ENCODE data around the gene TEX29. TPM values are rescaled to one million over a fixed set of nuclear protein-coding genes. Genes with fewer than 3 reads are reported as not detected.

Gene TEX29
- total and polyA plus RNA-seq, 7 donors: 0.79 to 2.1 (median 1.5) TPM; not detected in 4

- Histone ChIP-seq H3K36me3 (peaks cover 0 to 78% (median 16%) of the 10 kb centered on the region in 4 donors), H3K4me1 (peaks cover 0 to 12% (median 6%) of the 10 kb centered on the region in 4 donors), H3K4me3 (no peak overlapping the region), H3K27me3 (no peaks in the 10 kb centered on the region), H3K9me3 (no peaks in the 10 kb centered on the region), H3K27ac (no peak overlapping the region)
- DNase-seq: no peak
- WGBS, 2 donors: 90 to 94% methylated on average over 5 of the region's 5 CpGs
- intact Hi-C loops (cut with DNase I): no loop called here
- no peak for TF ChIP-seq POLR2AphosphoS5 (IDR thresholded peaks at IDR 0.05)
- no peak for TF ChIP-seq POLR2A (IDR thresholded peaks at IDR 0.05)
- TF ChIP-seq, protein P1, sequence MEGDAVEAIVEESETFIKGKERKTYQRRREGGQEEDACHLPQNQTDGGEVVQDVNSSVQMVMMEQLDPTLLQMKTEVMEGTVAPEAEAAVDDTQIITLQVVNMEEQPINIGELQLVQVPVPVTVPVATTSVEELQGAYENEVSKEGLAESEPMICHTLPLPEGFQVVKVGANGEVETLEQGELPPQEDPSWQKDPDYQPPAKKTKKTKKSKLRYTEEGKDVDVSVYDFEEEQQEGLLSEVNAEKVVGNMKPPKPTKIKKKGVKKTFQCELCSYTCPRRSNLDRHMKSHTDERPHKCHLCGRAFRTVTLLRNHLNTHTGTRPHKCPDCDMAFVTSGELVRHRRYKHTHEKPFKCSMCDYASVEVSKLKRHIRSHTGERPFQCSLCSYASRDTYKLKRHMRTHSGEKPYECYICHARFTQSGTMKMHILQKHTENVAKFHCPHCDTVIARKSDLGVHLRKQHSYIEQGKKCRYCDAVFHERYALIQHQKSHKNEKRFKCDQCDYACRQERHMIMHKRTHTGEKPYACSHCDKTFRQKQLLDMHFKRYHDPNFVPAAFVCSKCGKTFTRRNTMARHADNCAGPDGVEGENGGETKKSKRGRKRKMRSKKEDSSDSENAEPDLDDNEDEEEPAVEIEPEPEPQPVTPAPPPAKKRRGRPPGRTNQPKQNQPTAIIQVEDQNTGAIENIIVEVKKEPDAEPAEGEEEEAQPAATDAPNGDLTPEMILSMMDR (IDR thresholded peaks at IDR 0.05): no peak
- TF ChIP-seq EP300 (IDR thresholded peaks at IDR 0.05): no peak
These were observed 44.3 kb upstream of the TEX29 start for GRCh38 chr13:111275995-111276618.

- Histone ChIP-seq H3K27ac (no peak overlapping the region), H3K4me3 (no peak overlapping the region), H3K9me3 (no peaks in the 10 kb centered on the region), H3K27me3 (no peaks in the 10 kb centered on the region), H3K36me3 (peaks cover 2 to 73% (median 19%) of the 10 kb centered on the region in 4 donors), H3K4me1 (peaks cover 0 to 31% (median 26%) of the 10 kb centered on the region in 4 donors)
- TF ChIP-seq EP300 (IDR thresholded peaks at IDR 0.05) (no peak), POLR2A (IDR thresholded peaks at IDR 0.05) (no peak)
- TF ChIP-seq, protein P1 (IDR thresholded peaks at IDR 0.05): no peak
- intact Hi-C loops (cut with DNase I): no loop called here
- WGBS, 2 donors: 91 to 97% methylated on average over 10 of the region's 10 CpGs
- DNase-seq: no peak
These were observed 42.2 kb upstream of the TEX29 start for GRCh38 chr13:111278258-111278657.

- TF ChIP-seq EP300 (IDR thresholded peaks at IDR 0.05) (no peak), POLR2A (IDR thresholded peaks at IDR 0.05) (no peak), POLR2AphosphoS5 (IDR thresholded peaks at IDR 0.05) (no peak)
- TF ChIP-seq, protein P1 (IDR thresholded peaks at IDR 0.05): no peak
These were observed 41.4 kb upstream of the TEX29 start for GRCh38 chr13:111278743-111279652.

DNA sequence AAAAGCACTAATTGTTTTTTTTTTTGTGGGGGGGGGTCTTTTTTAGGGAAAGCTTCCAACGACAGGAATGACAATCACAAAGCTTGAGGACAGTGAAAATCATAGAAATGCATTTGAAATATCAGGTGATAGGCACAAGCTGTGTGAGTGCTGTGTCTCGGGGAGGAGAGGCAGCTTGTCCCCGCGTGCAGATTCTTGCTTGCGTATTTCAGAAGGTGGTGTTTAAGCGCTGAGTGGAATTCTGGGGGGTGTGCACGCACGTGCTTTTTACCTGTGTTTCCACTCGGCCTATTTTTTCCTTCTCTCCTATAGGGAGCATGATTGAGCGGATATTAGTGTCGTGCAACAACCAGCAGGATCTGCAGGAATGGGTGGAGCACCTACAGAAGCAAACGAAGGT is 40.2 kb upstream of the TEX29 start:
- no peaks in the 10 kb centered on the region for H3K27me3 ChIP-seq
- peaks cover 6 to 71% (median 24%) of the 10 kb centered on the region in 4 donors for H3K36me3 ChIP-seq

More at GRCh38 chr13:111278743-111279652, 41.4 kb upstream of the TEX29 start:
- Histone ChIP-seq H3K27me3 (no peaks in the 10 kb centered on the region), H3K36me3 (peaks cover 6 to 72% (median 23%) of the 10 kb centered on the region in 4 donors), H3K4me3 (no peak overlapping the region), H3K9me3 (no peaks in the 10 kb centered on the region), H3K4me1 (peaks cover 0 to 38% (median 29%) of the 10 kb centered on the region in 4 donors), H3K27ac (no peak overlapping the region)
- no peak for DNase-seq
- intact Hi-C loops (cut with DNase I): no loop called here
- WGBS, 2 donors: 91 to 93% methylated on average over 17 of the region's 17 CpGs

More for the DNA sequence above, 40.2 kb upstream of the TEX29 start:
- Histone ChIP-seq H3K27ac (peak overlapping the region in 2 of 4 donors; percentile 81 to 88), H3K4me3 (no peak overlapping the region), H3K9me3 (no peaks in the 10 kb centered on the region), H3K4me1 (peaks cover 0 to 47% (median 33%) of the 10 kb centered on the region in 4 donors)
- DNase-seq: no peak
- intact Hi-C loops (cut with DNase I): loop anchor here (5.0 kb wide), 1 partner anchor 58 kb away; no protein-coding TSS in a partner anchor
- TF ChIP-seq POLR2A (IDR thresholded peaks at IDR 0.05) (no peak), POLR2AphosphoS5 (IDR thresholded peaks at IDR 0.05) (no peak), EP300 (IDR thresholded peaks at IDR 0.05) (no peak)
- TF ChIP-seq, protein P1 (IDR thresholded peaks at IDR 0.05): no peak
- 90 to 92% methylated on average over 12 of the region's 12 CpGs for WGBS, 2 donors
